ENCODE measurements around the gene CREG1. TPM values are rescaled to one million over a fixed set of nuclear protein-coding genes. Genes with fewer than 3 reads are reported as not detected.

CREG1 gene
- total RNA-seq, 4 donors from 2014 or later, result 247 to 294 (median 285) TPM

DNA sequence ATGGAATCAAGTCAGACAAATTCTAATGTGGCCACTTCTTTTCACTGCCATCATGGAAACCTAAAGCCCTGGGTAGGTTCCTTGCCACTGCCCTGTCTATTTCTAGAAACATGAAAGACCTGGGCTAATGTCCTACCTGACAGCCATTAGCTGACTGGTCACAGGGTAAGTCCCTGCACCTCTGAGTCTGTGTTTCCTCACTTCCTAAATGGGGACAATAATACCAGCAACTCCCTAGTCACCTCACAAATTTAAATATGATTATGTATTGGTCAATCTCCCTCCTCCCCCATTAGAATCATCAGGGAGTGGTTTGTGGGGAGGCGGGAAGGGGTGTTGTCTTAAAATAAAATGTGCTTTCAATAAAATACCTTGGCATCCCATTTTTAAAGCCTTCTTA, 2.2 kb downstream of the CREG1 start:
- no peak for ATAC-seq (ENCODE audit: low FRiP score)
- DNase-seq (ENCODE audit: low spot score), result no peak
- TF ChIP-seq CTCF (IDR thresholded peaks at IDR 0.05), result no peak

DNA sequence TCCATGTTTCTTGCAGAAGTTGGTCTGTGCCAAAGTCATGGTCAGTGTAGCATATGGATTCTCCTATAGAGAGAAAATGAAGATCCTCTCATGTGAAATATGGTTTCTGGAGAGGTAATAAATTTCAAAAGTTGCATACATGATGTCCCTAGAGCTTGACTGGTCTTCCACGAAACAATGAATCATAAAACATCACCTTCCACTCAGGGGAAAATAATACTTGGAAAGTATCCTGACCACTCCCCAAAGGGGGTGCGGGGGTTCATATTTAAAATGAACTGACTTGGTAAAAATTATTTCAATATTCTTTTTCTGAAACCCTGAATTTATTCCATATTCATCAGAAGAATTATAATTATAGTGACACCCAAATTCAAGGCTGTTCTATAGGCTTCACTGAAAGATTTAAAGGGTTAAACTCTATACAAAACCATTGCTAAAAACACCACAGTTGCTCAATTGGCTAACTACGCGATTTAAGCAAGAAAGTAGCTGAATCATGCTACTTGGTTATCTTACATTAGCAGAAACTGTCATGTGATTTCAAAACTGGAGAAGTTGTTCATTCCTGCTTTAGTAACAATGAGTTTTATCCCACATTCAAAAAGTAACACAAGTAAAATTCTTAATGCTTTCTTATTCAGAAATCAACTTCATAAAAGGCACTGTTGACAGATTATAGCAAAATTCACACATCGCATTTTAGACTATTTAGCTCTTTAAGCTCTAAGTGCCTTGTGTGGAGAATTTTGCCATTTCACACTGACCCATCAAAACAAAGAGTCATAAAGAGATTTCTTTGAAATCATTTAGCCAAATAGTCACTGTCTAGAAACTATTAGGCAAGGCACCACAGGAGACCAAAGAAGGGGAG, 5.3 kb downstream of the CREG1 start:
- ATAC-seq (ENCODE audit: low FRiP score), result no peak

DNA sequence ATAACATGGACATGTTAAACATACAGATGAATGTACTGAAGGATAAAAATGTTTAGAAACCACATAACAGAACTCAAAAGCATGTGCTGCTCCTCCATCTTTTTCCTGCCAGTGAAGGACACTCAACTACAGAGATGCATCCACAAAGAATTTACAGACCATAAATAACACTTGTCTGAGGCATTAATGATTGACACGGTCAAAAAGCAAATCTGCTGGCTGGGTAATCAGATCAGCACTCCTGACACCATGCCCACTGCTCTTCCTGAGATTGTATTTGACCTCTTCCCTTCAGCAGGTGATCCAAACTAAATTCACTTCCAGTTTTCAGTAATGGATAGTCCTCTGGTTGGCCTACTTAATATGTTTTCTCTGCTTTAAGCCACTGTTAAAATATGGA, 6.6 kb downstream of the CREG1 start:
- DNase-seq (ENCODE audit: low spot score) (no peak), ATAC-seq (ENCODE audit: low FRiP score) (no peak)
- no peak for TF ChIP-seq CTCF (IDR thresholded peaks at IDR 0.05)

More for the DNA sequence above, 5.3 kb downstream of the CREG1 start:
- no peak for TF ChIP-seq CTCF (IDR thresholded peaks at IDR 0.05)
- no peak for DNase-seq (ENCODE audit: low spot score)

DNA sequence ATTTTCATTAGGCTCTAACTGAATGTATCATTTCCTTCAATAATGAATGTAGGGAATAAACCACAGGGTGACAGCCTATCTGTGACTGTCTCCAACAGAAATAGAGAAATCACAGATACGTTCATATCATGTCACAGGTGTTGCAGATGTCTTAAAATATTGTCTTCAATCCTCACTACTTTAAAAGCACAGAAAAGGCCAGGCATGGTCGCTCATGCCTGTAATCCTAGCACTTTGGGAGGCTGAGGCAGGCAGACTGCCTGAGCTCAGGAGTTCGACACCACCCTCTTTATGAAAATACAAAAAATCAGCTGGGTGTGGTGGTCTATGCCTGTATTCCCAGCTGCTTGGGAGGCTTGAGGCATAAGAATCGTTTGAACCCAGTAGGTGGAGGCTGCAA, 8.2 kb downstream of the CREG1 start:
- no peak for ATAC-seq (ENCODE audit: low FRiP score)
- TF ChIP-seq CTCF (IDR thresholded peaks at IDR 0.05), result no peak

DNA sequence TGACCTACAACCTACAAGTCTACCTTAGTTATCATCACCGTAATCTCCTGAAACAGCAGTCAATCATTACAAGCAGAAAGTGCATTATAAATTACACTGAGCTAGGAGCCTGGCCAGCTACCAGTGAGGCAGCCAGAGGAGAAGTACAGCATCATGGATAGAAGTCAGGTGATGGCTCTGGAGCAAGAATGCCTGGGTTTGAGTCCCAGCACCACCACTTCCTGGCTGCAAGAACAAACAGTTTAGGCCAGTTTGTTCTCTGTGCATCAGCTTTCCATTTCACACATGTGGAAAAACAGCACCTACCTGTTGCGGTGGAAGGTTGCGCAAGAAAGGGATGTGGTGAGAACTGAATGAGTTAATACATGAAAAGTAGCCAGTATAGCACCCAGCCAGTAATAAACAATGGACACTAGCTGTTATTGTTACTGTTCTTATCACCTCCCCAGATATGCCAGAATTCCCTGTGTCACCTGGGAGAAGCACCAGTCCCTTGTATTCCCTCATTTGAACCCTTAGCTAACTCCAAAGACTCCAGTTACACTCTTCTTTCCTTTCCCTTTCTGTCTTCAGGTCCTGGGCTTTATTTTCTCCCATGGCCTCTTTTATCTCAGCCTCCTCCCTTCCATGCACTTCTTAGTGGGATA, 9.0 kb downstream of the CREG1 start:
- no peak for DNase-seq (ENCODE audit: low spot score)
- no peak for ATAC-seq (ENCODE audit: low FRiP score)
- TF ChIP-seq CTCF (IDR thresholded peaks at IDR 0.05), result no peak

More for the DNA sequence above, 8.2 kb downstream of the CREG1 start:
- no peak for DNase-seq (ENCODE audit: low spot score)

GRCh38 chr1:167543199-167543990, 10.2 kb downstream of the CREG1 start:
- no peak for TF ChIP-seq CTCF (IDR thresholded peaks at IDR 0.05)
- DNase-seq (ENCODE audit: low spot score), result no peak
- no peak for ATAC-seq (ENCODE audit: low FRiP score)
